Measurements from ENCODE around the gene TMEM19. TPM values are rescaled to one million over a fixed set of nuclear protein-coding genes. Genes with fewer than 3 reads are reported as not detected.

Gene TMEM19
- total RNA-seq, 1 experiment from 2014 or later: 18.9 TPM

DNA sequence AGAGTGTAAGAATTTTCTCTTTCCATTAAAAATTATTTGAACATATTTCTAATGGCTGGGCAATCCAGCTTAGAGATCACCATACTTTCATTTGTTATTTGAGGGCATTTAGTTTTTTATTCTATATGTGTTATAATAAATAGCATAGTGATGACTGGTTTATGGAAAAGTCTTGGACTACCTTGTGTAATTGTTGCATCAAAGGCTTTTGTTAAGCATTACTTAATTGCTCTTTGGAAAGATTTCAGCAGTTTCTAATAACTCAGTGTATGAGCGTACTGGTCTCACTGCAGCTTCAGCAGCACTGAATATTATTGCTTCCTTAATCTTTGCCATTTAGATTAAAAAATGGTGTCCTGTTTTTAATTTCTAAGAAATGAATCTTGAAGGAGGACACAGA is 22.8 kb downstream of the TMEM19 start:
- H3K27me3 ChIP-seq (ENCODE audit: insufficient read depth, low read length): no peaks in the 10 kb centered on the region
- no peaks in the 10 kb centered on the region for H4K20me1 ChIP-seq (ENCODE audit: insufficient read depth)
- ChIA-PET RAD21 (ENCODE audit: low non-redundant PET in 1 of 2, low total read pairs in 2 of 2, uncharacterized antibody in 2 of 2, unreplicated experiment in 2 of 2) (no interaction called here), CTCF (no interaction called here), POLR2A (interaction anchor here (1.1 kb wide), 1 partner anchor 23 kb away, joined by 3 read pairs; the partner anchor contains the start of gene TMEM19)
- no peaks in the 10 kb centered on the region for H3K9me3 ChIP-seq (ENCODE audit: control insufficient read depth in 1 of 2, insufficient read depth in 1 of 2, low read depth in 1 of 2, low read length in 2 of 2)
- no peaks in the 10 kb centered on the region for H3K79me2 ChIP-seq (ENCODE audit: insufficient read depth, low read length)
- ATAC-seq (no peak), DNase-seq (ENCODE audit: low read depth, low spot score) (no peak)
- H3K4me2 ChIP-seq (ENCODE audit: low read length): peak overlapping the region; percentile 67
- no peak overlapping the region for H2AFZ ChIP-seq (ENCODE audit: low read depth, low read length, poor library complexity, severe bottlenecking)
- no TSS peak for BruUV-seq (replicated peaks)
- no peak overlapping the region for H3K27ac ChIP-seq (ENCODE audit: low read depth, low read length)
- intact Hi-C loops (cut with micrococcal nuclease): no loop called here
- no peak overlapping the region for H3K9ac ChIP-seq (ENCODE audit: low read length)
- no peaks in the 10 kb centered on the region for H3K36me3 ChIP-seq (ENCODE audit: control insufficient read depth in 1 of 2, insufficient read depth in 2 of 2, low read length in 2 of 2)
- H3K9me2 ChIP-seq (ENCODE audit: insufficient read depth): no peaks in the 10 kb centered on the region
- no peak overlapping the region for H3K4me3 ChIP-seq (replicated peaks in 1 of 2; ENCODE audit: low read depth in 1 of 2, low read length in 2 of 2)
- TF ChIP-seq POLR2A (IDR thresholded peaks at IDR 0.05; ENCODE audit: borderline replicate concordance, extremely low read depth, insufficient read depth, insufficient read length): no peak
- no peak for TF ChIP-seq REST (IDR thresholded peaks at IDR 0.05; ENCODE audit: low read depth)
- TF ChIP-seq TCF7L2 (IDR thresholded peaks at IDR 0.05; ENCODE audit: borderline replicate concordance, extremely low read depth, insufficient read depth, insufficient read length): no peak
- no peak for TF ChIP-seq ELF1 (IDR thresholded peaks at IDR 0.05; ENCODE audit: borderline replicate concordance, low read depth)
- no peak for TF ChIP-seq SIN3A (IDR thresholded peaks at IDR 0.05; ENCODE audit: low read depth)
- peak; percentile 25; the same call in 1 of the 2 replicates for TF ChIP-seq CEBPB (IDR thresholded peaks at IDR 0.05; ENCODE audit: low read depth)
- peaks cover 24 to 43% of the 10 kb centered on the region in 2 experiments for H3K4me1 ChIP-seq (ENCODE audit: control insufficient read depth in 1 of 2, insufficient read depth in 2 of 2, low read length in 2 of 2)
